ENCODE results near the gene SOX6. TPM values are rescaled to one million over a fixed set of nuclear protein-coding genes. Genes with fewer than 3 reads are reported as not detected.

SOX6 gene
- total and polyA plus RNA-seq, 2 donors (not counting 1 experiment from before 2014, with no cell fraction given), result 3.0 to 5.1 TPM

DNA sequence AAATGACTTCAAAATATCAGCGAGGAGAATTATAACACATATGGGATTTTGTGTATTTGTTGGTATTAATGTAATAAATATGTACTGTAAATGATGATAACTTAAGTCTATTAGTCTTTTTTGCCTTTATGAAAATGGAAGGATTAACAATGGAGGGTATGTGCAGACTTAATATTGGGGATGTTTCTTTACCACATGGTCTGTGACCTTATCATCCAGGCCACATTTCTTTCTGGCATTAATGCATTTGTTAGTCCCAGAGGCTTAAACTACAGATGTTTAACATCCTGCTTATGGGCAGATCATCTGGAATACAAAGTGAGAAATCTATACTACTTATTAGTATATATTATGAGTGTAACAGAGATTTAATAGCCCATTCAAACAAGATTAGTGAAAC lies 64.6 kb downstream of the SOX6 start:
- Histone ChIP-seq H3K27me3 (ENCODE audit: control insufficient read depth, insufficient read depth, low read length) (no peaks in the 10 kb centered on the region), H3K79me2 (ENCODE audit: control insufficient read depth, insufficient read depth, low read length) (no peaks in the 10 kb centered on the region), H3K9me3 (ENCODE audit: control insufficient read depth, insufficient read depth, low read depth, low read length) (no peaks in the 10 kb centered on the region), H3K4me1 (ENCODE audit: control insufficient read depth, extremely low read depth, insufficient read depth, low read length) (no peaks in the 10 kb centered on the region), H3K4me2 (ENCODE audit: extremely low read depth, insufficient read depth, low read length) (no peak overlapping the region), H3K27ac (ENCODE audit: insufficient read depth, low read length) (no peak overlapping the region), H3K36me3 (ENCODE audit: control insufficient read depth, insufficient read depth, low read length) (no peaks in the 10 kb centered on the region), H3K4me3 (replicated peaks in 1 of 4; ENCODE audit: control extremely low read depth in 1 of 4, insufficient read depth in 1 of 4, low read depth in 3 of 4, low read length in 4 of 4) (no peak overlapping the region), H3K9ac (ENCODE audit: insufficient read depth, low read length) (no peak overlapping the region), H2AFZ (ENCODE audit: low read length) (no peak overlapping the region), H4K20me1 (ENCODE audit: control insufficient read depth, extremely low read depth, insufficient read depth, low read length) (no peaks in the 10 kb centered on the region)
- no peak for TF ChIP-seq EZH2 (IDR thresholded peaks at IDR 0.05; ENCODE audit: low read length, missing control alignments)
- TF ChIP-seq, protein P1, sequence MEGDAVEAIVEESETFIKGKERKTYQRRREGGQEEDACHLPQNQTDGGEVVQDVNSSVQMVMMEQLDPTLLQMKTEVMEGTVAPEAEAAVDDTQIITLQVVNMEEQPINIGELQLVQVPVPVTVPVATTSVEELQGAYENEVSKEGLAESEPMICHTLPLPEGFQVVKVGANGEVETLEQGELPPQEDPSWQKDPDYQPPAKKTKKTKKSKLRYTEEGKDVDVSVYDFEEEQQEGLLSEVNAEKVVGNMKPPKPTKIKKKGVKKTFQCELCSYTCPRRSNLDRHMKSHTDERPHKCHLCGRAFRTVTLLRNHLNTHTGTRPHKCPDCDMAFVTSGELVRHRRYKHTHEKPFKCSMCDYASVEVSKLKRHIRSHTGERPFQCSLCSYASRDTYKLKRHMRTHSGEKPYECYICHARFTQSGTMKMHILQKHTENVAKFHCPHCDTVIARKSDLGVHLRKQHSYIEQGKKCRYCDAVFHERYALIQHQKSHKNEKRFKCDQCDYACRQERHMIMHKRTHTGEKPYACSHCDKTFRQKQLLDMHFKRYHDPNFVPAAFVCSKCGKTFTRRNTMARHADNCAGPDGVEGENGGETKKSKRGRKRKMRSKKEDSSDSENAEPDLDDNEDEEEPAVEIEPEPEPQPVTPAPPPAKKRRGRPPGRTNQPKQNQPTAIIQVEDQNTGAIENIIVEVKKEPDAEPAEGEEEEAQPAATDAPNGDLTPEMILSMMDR (conservative IDR thresholded peaks at IDR 0.05 in 1 of 2, IDR thresholded peaks at IDR 0.05 in 1 of 2; ENCODE audit: low read depth in 1 of 2, low read length in 2 of 2), result no peak
- DNase-seq (ENCODE audit: low read depth in 2 of 2), result no peak

DNA sequence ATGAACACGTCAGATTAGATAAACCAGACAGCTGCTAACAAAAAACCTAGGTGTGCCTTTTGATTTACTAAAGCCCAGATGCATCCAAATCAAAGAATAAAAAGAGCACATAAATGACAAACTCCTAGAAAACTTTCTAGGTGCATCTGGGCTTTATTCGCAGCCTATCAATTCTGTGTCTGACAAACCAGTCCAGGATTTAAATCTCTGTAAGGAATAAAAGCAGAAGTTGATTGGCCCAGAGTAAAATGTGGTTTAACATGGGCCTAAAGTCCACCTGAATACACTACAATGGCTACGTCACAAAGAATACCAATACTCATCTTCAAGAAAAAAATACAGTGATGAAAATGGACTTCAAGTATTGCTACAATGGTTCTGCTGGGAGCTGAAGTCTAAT lies 66.8 kb downstream of the SOX6 start:
- no peaks in the 10 kb centered on the region for H3K79me2 ChIP-seq (ENCODE audit: control insufficient read depth, insufficient read depth, low read length)
- H3K9me3 ChIP-seq (ENCODE audit: control insufficient read depth, insufficient read depth, low read depth, low read length), result no peaks in the 10 kb centered on the region
- no peak overlapping the region for H3K4me2 ChIP-seq (ENCODE audit: extremely low read depth, insufficient read depth, low read length)
- no peak for TF ChIP-seq EZH2 (IDR thresholded peaks at IDR 0.05; ENCODE audit: low read length, missing control alignments)
- TF ChIP-seq, protein P1 (conservative IDR thresholded peaks at IDR 0.05 in 1 of 2, IDR thresholded peaks at IDR 0.05 in 1 of 2; ENCODE audit: low read depth in 1 of 2, low read length in 2 of 2), result no peak
- no peaks in the 10 kb centered on the region for H3K27me3 ChIP-seq (ENCODE audit: control insufficient read depth, insufficient read depth, low read length)
- no peak overlapping the region for H2AFZ ChIP-seq (ENCODE audit: low read length)
- no peaks in the 10 kb centered on the region for H3K36me3 ChIP-seq (ENCODE audit: control insufficient read depth, insufficient read depth, low read length)
- H3K9ac ChIP-seq (ENCODE audit: insufficient read depth, low read length), result no peak overlapping the region
- no peak for DNase-seq (ENCODE audit: low read depth in 2 of 2)
- H3K4me3 ChIP-seq (replicated peaks in 1 of 4; ENCODE audit: control extremely low read depth in 1 of 4, insufficient read depth in 1 of 4, low read depth in 3 of 4, low read length in 4 of 4), result no peak overlapping the region
- H4K20me1 ChIP-seq (ENCODE audit: control insufficient read depth, extremely low read depth, insufficient read depth, low read length), result no peaks in the 10 kb centered on the region
- no peak overlapping the region for H3K27ac ChIP-seq (ENCODE audit: insufficient read depth, low read length)
- H3K4me1 ChIP-seq (ENCODE audit: control insufficient read depth, extremely low read depth, insufficient read depth, low read length), result no peaks in the 10 kb centered on the region

DNA sequence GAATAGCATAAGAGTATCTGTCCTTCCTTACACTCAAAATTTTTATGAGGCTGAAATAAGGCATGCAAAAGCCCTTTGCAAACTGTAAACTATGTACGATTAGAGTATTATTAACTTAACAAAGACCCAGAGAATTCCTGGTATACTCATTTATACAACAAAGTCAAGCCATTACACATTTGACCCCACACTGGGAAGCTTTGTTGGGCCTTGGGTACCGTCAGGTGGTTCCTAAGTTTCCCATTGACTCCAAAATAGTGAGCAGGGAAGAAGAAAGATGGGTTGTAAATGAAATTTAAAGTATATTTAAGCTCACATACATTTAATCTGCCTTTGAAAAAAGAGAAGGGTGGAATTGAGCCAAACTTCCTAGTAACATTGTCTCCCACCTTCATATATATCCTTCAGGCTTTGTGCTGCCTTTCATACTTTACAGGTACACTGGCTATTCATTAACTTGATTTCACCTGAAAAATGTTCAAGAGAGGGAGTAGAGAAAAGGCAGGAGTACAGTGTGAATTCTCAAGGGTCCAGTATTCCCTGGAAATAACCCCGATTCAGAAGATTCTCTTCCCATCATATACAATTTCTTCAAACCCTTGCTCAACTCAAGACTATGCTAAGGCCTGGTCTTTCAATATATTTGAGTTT lies 68.6 kb downstream of the SOX6 start:
- Histone ChIP-seq H3K9ac (ENCODE audit: insufficient read depth, low read length) (no peak overlapping the region), H3K9me3 (ENCODE audit: control insufficient read depth, insufficient read depth, low read depth, low read length) (no peaks in the 10 kb centered on the region), H3K4me3 (replicated peaks in 1 of 4; ENCODE audit: control extremely low read depth in 1 of 4, insufficient read depth in 1 of 4, low read depth in 3 of 4, low read length in 4 of 4) (no peak overlapping the region), H3K4me2 (ENCODE audit: extremely low read depth, insufficient read depth, low read length) (no peak overlapping the region), H3K79me2 (ENCODE audit: control insufficient read depth, insufficient read depth, low read length) (no peaks in the 10 kb centered on the region), H3K27ac (ENCODE audit: insufficient read depth, low read length) (no peak overlapping the region), H3K27me3 (ENCODE audit: control insufficient read depth, insufficient read depth, low read length) (no peaks in the 10 kb centered on the region), H3K4me1 (ENCODE audit: control insufficient read depth, extremely low read depth, insufficient read depth, low read length) (no peaks in the 10 kb centered on the region), H2AFZ (ENCODE audit: low read length) (no peak overlapping the region), H4K20me1 (ENCODE audit: control insufficient read depth, extremely low read depth, insufficient read depth, low read length) (no peaks in the 10 kb centered on the region), H3K36me3 (ENCODE audit: control insufficient read depth, insufficient read depth, low read length) (no peaks in the 10 kb centered on the region)
- DNase-seq (ENCODE audit: low read depth in 2 of 2), result no peak
- TF ChIP-seq, protein P1 (conservative IDR thresholded peaks at IDR 0.05 in 1 of 2, IDR thresholded peaks at IDR 0.05 in 1 of 2; ENCODE audit: low read depth in 1 of 2, low read length in 2 of 2), result no peak
- no peak for TF ChIP-seq EZH2 (IDR thresholded peaks at IDR 0.05; ENCODE audit: low read length, missing control alignments)

All from fibroblast of lung (primary cell).